ENCODE data around the gene MAL.

DNA sequence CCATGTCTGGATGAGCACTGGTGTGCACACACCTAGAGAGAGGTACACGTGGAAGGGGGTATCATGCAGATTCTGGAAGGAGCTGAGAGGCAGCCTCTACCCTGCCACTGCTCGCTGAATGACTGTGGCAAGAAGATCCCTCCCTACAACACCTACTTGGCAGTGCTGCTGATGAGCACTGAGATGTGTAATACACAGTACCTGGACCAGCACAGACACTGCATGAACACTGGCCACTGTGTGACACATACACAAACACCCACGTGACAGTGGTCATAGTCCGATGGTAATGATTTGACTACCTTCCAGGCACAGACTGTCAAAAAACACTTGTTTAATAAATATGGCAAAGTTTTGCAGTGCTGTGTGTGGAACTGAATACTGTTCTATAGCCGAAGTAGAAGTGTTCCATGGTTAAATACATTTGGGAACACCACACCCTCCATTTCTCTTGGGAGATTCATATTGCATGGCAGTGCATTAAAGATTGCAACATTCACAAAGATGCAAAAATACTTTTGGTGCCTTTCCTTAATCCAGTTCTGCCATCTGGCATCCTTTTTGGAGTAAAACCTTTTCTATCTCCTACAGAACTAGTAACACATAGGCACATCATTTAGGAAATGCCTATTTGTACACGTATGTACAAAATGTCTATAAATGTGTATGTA lies 66.5 kb downstream of the MAL start:
- TF ChIP-seq POLR2AphosphoS5 (IDR thresholded peaks at IDR 0.05; ENCODE audit: low read depth, low read length) (no peak), TAF1 (IDR thresholded peaks at IDR 0.05; ENCODE audit: borderline replicate concordance, insufficient read depth, low read length) (no peak), FOXP2 (optimal IDR thresholded peaks at IDR 0.05; ENCODE audit: borderline replicate concordance, extremely low read depth, extremely low read length, insufficient read depth) (no peak), SIN3A (IDR thresholded peaks at IDR 0.05; ENCODE audit: borderline replicate concordance, insufficient read depth, low read length) (no peak)
- TF ChIP-seq, protein P1, sequence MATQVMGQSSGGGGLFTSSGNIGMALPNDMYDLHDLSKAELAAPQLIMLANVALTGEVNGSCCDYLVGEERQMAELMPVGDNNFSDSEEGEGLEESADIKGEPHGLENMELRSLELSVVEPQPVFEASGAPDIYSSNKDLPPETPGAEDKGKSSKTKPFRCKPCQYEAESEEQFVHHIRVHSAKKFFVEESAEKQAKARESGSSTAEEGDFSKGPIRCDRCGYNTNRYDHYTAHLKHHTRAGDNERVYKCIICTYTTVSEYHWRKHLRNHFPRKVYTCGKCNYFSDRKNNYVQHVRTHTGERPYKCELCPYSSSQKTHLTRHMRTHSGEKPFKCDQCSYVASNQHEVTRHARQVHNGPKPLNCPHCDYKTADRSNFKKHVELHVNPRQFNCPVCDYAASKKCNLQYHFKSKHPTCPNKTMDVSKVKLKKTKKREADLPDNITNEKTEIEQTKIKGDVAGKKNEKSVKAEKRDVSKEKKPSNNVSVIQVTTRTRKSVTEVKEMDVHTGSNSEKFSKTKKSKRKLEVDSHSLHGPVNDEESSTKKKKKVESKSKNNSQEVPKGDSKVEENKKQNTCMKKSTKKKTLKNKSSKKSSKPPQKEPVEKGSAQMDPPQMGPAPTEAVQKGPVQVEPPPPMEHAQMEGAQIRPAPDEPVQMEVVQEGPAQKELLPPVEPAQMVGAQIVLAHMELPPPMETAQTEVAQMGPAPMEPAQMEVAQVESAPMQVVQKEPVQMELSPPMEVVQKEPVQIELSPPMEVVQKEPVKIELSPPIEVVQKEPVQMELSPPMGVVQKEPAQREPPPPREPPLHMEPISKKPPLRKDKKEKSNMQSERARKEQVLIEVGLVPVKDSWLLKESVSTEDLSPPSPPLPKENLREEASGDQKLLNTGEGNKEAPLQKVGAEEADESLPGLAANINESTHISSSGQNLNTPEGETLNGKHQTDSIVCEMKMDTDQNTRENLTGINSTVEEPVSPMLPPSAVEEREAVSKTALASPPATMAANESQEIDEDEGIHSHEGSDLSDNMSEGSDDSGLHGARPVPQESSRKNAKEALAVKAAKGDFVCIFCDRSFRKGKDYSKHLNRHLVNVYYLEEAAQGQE (IDR thresholded peaks at IDR 0.05; ENCODE audit: insufficient read depth in 1 of 2, low read depth in 2 of 2, low read length in 2 of 2) = no peak
